Measurements from ENCODE around the gene MINDY4.

Gene MINDY4

GRCh38 chr7:30842542-30843451 is 71.6 kb downstream of the MINDY4 start:
- no peak overlapping the region for H3K4me3 ChIP-seq (ENCODE audit: low read length)
- no peak for DNase-seq (ENCODE audit: low read depth, low spot score)

- no peak overlapping the region for H3K4me3 ChIP-seq (ENCODE audit: low read length)
- no peak for DNase-seq (ENCODE audit: low read depth, low spot score)
These were observed 72.7 kb downstream of the MINDY4 start for GRCh38 chr7:30843741-30844482.

DNA sequence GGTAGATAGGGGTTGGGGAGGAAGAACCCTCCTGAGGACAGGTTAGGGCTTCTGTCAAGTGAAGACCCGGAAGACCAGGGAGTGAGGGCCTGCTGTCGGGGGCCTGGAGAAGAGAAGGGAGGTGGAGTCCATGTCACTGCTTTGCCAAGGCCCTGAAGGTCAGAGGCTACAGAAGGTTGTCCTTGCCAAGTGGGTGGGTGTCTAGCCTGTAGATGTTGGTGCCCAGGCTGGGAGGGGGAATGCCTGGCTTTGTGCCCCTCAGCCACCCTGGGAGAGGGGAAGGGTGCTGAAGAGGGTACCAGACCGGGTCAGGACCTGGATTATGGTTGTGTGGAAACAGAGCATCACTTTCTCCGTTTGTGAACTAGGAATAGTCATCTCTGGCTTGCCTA is 73.3 kb downstream of the MINDY4 start:
- DNase-seq (ENCODE audit: low read depth, low spot score): no peak
- H3K4me3 ChIP-seq (ENCODE audit: low read length): no peak overlapping the region

DNA sequence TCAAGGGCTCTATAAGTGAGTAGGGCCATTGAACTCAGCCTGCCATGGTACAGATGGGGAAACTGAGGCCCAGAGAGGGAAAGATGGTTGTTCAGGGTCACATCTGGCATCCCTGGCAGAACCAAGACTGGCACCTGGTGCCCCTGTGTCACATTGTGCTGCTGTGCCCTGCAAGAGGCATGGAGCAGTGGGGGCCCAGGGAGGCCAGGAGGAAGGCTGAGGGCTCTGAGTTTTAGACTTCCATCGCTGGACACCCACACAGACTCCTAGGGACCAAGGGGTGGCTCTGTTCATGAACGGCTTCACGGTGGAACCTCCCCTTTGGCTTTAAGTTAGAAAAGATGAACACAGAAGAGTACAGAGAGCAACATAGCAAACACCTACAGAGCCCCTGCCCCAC is 73.7 kb downstream of the MINDY4 start:
- no peak for DNase-seq (ENCODE audit: low read depth, low spot score)
- H3K4me3 ChIP-seq (ENCODE audit: low read length): no peak overlapping the region

GRCh38 chr7:30845426-30846135 is 74.4 kb downstream of the MINDY4 start:
- H3K4me3 ChIP-seq (ENCODE audit: low read length): no peak overlapping the region
- no peak for DNase-seq (ENCODE audit: low read depth, low spot score)

DNA sequence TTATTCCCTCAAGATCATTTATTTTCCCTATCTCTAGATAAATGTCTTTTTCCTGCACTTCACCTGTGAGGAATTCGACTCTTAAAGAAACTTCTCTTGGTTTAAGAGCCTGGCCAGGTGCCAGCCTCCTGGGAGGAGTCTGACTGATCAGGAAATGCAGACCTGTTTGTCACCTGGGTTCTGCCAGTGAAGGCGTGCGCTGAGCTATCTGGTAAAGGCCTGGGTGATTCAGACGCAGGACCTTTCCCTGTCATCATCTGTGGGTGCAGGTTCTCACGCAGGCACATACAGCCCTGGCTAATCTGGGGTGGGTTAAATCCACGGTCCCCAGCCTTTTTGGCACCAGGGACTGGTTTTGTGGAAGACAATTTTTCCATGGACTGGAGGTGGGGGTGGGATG is 75.2 kb downstream of the MINDY4 start:
- DNase-seq (ENCODE audit: low read depth, low spot score): no peak
- no peak overlapping the region for H3K4me3 ChIP-seq (ENCODE audit: low read length)

GRCh38 chr7:30848121-30848855 is 77.1 kb downstream of the MINDY4 start:
- no peak for DNase-seq (ENCODE audit: low read depth, low spot score)
- H3K4me3 ChIP-seq (ENCODE audit: low read length): no peak overlapping the region

GRCh38 chr7:30849565-30849964 is 78.3 kb downstream of the MINDY4 start:
- DNase-seq (ENCODE audit: low read depth, low spot score): no peak

GRCh38 chr7:30850426-30850825 is 79.2 kb downstream of the MINDY4 start:
- no peak overlapping the region for H3K4me3 ChIP-seq (ENCODE audit: low read length)

More at GRCh38 chr7:30849565-30849964, 78.3 kb downstream of the MINDY4 start:
- no peak overlapping the region for H3K4me3 ChIP-seq (ENCODE audit: low read length)

GRCh38 chr7:30851651-30852307 is 80.6 kb downstream of the MINDY4 start:
- H3K4me3 ChIP-seq (ENCODE audit: low read length): no peak overlapping the region
- DNase-seq (ENCODE audit: low read depth, low spot score): no peak

More at GRCh38 chr7:30850426-30850825, 79.2 kb downstream of the MINDY4 start:
- DNase-seq (ENCODE audit: low read depth, low spot score): no peak

- no peak for DNase-seq (ENCODE audit: low read depth, low spot score)
- H3K4me3 ChIP-seq (ENCODE audit: low read length): no peak overlapping the region
These were observed 81.1 kb downstream of the MINDY4 start for GRCh38 chr7:30852308-30852684.

DNA sequence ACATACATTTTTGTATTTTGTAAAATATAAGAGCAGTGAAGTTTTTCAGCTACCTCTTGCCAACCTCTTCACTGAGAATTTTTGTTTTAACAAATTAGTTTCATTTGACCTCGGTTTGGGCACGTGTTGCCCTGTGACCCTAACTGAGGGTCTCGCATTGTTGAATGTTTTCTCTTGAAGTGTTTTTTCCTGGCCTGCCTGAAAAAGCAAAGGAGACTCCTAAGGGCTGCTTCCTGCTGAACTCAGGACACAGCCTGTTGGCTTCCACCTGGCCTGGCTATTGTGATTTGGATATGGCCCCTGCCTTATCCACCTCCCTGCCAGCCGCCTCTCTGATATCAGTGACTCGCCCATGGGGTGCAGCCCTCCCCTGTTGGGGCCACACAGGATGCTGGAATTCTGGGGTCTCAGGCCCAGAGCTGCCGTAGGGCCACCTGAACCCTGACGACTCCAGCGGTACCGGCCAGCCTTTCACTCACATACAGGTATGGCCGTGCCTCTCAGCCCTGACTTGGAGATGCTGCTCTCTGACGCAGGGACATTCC is 81.6 kb downstream of the MINDY4 start:
- no peak overlapping the region for H3K4me3 ChIP-seq (ENCODE audit: low read length)

DNA sequence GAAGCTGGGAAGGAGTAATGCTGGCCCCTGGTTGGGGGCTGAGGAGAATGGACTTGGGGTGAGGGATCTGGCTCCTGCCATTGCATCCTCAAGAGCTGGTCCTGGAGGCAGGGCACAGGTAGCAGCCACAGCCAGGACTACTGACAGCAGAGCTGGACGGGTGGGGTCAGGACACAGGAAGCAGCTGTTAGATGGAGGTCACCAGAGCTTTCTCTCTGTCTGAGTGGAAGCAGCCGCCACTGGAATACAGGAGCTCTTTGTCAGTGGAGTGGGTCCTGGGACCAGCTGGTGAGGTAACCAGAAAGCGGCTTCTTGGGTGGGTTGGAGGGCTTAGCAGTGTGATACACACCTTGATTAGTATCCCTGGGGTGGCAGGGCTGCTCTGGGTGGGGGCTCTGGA is 82.4 kb downstream of the MINDY4 start:
- no peak overlapping the region for H3K4me3 ChIP-seq (ENCODE audit: low read length)
- no peak for DNase-seq (ENCODE audit: low read depth, low spot score)

More for the DNA sequence above, 81.6 kb downstream of the MINDY4 start:
- DNase-seq (ENCODE audit: low read depth, low spot score): no peak

DNA sequence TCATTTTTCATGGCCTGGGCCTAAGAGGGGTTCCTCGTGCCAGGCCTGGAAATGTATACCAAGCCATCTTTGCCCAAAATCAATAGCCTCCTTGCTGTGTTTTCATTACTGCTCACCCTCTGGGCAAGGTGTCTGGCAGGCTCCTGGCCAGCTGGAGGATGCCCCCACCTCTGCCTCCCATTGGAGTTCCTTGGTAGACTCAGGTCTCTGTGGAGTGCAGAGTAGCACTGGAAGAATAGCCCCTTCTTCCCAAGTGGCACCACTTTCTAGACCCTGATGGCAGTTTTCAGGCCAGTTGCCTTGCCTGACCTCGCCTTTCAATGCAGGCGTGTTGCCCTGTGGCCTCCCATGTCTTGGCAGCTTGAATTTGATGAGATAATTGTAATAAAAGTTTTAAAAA is 84.7 kb downstream of the MINDY4 start:
- no peak for DNase-seq (ENCODE audit: low read depth, low spot score)
- no peak overlapping the region for H3K4me3 ChIP-seq (ENCODE audit: low read length)

DNA sequence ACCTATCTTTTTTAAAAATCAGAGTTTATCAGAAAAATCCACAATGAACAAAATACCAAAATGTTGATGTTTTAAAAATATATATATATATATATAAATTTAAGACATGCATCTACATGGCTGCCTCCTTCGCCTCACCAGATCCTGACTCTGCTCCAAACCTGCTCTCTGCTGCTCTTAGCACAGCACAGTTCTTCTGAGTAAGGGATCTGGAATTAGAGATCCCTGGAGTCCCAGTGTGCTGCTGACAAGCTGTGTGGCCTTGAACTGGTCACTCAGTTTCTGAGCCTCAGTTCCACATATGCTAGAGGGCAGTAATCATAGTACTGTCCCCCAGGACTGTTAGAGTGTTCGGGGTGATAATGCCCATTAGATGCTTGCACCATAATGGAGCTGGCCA is 87.4 kb downstream of the MINDY4 start:
- no peak overlapping the region for H3K4me3 ChIP-seq (ENCODE audit: low read length)
- no peak for DNase-seq (ENCODE audit: low read depth, low spot score)

- no peak for DNase-seq (ENCODE audit: low read depth, low spot score)
- no peak overlapping the region for H3K4me3 ChIP-seq (ENCODE audit: low read length)
These were observed 88.2 kb downstream of the MINDY4 start for GRCh38 chr7:30859202-30859939.

DNA sequence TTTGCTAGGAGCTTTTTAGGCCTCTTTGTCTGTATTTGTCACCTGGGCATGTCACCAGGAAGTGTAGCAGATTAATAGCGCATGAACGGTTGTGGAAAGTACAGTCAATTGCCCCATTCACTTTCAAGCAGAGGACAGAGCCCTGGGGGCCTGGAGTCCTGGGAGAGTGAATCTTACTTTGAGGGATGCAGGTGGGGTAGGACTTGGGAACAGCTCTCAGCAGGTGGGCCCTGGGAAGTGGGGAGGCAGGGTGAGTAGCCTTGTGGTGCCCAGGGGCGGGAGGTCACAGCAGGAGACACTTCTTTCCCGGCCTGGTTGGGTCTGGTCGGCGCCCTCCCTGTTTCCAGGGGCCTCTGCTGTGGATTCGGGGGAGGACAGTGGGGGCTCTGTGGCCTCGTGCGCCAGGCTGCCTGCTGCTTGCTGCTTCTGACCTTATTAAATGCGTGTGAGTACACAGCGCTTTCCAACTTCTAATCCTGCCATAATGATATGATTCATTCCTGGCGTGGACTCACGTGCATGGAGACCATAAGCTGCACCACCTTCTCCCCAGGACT is 88.8 kb downstream of the MINDY4 start:
- H3K4me3 ChIP-seq (ENCODE audit: low read length): no peak overlapping the region

More for the DNA sequence above, 88.8 kb downstream of the MINDY4 start:
- no peak for DNase-seq (ENCODE audit: low read depth, low spot score)
